ENCODE data around the gene RBMS3.
"Not testable (repeated sequence)": the region's sequence is repeated elsewhere in the genome, so short reads cannot be mapped to it uniquely, and the experiment has no call there.

RBMS3 gene

DNA sequence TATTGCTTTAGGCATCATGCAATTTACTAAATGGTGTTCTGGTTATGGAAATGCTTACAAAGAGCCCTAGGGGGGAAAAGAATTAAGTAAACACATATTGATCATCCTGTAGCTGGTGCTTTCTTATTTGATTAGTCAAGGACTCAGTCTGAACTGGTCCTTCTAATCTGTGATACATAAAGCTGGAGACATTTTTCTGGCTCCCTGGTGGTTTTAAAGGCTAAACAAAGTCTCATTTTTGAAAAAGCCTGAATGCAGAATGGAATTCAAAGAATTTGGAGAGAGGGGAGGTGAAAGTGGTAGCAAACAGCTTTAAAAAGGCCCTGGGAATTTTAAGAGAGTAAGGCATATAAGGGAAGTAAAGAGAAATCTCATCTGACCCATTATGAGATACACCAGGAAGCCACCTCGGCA, 149.7 kb downstream of the RBMS3 start:
- no peak for DNase-seq (ENCODE audit: low read depth)

DNA sequence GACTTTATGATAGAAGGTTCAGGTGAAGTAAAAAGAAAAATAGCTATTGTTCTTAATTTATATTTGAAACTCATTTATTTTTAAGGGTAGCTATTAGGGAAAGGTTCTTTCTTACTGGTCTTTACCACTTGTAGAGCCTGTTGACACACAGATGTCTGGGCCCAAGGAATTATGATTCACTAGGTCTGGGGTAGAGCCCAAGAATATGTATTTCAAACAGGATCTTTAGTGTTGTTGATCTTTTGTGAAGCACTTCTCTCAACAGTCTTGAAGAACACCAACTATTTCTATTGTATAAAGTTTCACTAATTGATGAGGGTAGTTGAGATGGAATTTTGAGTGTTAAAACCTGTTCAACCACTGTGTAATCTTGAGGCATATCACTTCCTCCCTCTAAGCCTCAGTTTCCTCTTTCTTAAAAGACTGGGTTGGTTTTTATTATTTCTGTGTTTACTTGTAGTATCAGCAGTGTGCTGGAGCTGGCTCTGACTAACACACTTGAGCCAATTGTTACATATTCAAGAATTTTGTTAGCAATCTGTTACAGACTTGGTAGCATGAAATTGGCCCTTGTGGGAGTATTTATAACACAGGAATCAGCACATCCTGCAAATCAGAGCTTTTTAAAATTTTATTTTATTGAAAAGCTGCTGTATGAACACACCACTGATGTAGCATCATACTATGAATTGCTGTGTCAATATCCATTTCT, 155.9 kb downstream of the RBMS3 start:
- DNase-seq (ENCODE audit: low read depth): no peak

DNA sequence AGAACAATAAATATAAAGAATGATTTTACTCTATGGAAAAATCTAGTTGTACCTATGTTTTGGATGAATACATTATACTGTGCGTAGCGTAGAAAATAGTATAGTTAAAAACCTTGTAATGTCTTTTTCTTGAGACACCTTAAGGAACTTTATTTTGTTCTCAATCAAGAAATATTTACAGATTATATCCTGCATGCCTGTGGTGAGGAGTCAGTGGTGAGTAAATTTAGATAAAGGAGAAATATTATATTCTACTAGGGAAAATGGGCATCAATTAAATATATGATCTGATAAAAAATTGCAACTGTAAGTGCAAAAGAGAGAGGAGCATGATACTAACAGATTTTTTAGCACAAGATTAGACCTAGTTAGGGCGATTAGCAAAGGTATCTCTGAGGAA, 157.7 kb downstream of the RBMS3 start:
- DNase-seq (ENCODE audit: low read depth): no peak

DNA sequence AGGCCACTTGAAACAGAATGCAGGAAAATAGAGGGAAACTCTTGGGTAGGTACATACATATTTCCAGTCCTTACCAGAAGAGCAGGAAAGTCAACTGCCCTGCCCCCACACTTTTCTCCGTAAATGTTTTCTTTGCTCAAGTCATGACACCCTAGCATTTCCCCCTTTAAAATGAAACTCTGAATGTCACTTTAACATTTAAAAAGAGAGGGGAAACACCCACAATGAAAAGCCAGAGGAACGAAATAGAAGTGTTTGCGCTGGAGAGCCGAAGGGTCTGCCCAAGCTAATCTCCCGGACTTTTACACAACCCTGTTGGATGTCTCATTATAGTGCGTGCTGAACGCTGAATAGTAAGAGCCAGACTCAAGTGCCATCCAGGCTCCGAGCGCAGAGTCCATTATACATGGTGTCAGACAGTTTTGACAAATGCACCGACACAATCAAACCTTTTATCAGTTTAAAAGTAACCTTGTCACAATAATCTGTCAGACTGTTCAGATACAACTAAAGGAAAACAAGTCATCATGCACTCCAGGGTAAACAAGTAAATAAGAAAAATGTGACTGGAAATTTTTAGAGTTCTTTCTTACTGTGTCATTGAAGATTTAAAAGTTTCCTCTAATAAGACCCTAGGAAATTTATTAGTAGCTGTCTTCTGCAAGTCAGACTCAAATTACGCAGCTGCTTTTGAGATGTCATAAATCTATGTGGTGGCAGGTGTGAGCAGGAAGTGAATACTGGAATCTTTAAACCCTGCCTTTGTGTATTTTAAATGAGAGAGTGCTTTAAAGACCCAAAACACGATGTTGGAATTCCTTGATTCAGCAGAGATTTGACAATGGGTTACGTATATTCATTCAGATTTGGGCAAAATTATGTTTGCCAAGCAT, 159.8 kb downstream of the RBMS3 start:
- DNase-seq (ENCODE audit: low read depth): no peak

DNA sequence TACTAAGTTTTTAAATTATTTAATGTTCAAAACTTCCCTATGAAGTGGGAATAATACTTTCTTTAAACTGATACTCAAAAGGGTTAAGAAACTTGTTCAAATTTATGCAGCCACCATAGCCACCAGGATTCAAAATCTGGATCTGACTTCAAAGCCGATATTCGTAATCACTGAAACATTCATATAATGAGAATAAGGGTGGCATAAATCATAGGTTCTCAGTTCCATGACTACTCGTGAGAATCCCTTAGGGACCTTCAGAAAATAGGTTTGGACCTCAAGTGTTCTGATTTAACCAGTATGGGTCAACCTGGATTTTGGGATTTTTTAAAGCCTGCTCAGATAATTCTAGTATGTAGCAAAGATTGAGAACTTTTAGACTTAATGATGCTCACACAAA, 160.6 kb downstream of the RBMS3 start:
- DNase-seq (ENCODE audit: low read depth): no peak

DNA sequence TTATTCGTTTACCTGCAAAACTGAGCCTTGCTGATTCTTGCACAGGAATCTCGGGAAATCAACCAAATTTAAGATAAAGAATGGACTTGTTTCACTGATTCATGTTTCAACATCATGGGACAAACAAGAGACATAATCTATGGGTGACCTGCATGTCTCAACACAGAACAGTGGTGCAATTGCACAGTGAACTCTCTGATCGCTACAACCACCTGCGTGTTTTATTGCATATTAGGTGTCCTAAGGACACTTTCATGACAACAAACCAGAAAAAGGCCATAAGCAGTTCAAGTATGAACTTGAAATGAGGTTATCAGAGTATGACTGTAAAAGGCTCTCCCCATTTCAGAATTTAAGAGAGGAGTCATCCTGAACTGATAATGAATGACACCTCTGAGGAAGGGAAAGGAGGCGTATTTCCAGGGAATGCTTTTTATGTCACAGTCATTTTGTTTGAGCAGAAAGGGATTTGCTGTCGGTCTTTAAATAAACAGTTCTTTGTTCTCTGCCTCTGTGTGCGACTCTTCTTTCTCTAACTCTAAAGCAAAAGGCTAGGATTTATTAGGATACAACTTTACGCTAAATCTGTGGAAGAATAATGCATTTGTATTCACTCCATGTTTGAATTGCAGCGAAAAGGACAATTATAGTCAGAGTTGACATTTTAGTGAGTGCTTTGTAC, 167.2 kb downstream of the RBMS3 start:
- no peak for DNase-seq (ENCODE audit: low read depth)

DNA sequence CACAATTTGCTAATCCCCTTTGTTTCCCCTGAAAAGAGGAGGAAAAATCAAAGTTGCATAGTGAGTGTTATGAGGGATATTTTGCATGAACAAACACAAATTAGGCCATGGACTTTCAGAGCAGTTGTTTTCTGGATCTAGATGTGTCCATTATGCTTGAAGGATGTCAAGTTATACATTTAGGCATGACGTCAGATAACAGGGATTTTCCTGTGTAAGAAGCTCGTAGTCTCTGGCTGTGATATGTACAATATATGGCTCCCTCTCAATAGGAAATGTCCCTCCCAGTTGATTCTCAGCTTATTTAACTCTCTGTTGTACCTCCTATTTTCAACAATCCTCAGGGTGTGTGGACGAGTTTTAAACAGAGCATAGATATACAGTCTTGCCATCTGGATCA, 171.0 kb downstream of the RBMS3 start:
- DNase-seq (ENCODE audit: low read depth): no peak

DNA sequence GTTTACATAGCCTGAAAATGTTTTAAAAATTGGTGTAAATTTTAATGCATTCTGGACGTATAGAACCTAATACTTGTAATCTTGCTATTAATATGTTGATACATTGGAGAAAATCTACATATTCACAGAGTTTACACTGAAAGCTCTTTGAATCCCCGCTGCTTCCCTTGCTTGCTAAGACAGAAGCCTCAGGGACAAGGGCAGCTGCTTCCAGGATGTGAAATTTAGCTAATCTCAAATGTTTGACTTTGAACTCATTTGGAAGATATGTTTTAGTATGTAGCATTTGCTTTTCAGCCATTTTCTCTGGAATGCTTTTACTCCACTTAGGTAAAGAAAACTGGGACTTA, 172.0 kb downstream of the RBMS3 start:
- no peak for DNase-seq (ENCODE audit: low read depth)

DNA sequence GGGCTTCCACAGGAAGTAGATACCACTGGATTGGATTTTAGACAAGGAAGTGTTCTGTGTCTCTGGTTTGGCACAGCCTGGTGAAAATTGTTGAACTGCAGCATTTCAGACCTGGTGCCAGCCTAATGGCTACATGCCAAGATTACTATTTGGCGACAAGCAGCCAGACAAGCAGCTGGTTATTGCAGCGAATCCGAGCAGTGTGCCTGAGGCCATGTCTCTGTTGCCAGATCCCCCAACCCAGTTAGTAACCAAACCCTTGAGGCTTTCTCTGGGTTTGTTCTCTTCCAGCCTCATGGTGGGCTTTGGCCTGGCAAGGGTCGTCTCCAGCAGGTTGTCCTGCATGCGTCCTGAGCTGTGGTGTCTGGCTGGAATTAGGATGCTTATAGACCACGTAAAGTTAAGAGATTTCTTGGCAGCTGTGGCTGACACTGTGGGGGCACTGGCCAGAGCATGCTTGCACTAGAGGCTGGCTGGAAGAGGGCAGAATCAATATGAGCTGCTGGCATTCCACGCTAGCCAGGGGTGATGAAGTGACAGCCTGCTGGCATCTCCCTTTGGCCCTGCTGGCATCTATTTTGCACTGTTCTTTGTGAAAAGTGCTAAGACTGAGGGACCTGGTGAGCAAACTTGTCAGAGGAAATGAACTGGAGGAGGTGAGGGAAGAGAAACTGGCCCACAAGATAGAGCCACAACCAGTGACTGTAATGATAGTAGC, 172.6 kb downstream of the RBMS3 start:
- no peak for DNase-seq (ENCODE audit: low read depth)

DNA sequence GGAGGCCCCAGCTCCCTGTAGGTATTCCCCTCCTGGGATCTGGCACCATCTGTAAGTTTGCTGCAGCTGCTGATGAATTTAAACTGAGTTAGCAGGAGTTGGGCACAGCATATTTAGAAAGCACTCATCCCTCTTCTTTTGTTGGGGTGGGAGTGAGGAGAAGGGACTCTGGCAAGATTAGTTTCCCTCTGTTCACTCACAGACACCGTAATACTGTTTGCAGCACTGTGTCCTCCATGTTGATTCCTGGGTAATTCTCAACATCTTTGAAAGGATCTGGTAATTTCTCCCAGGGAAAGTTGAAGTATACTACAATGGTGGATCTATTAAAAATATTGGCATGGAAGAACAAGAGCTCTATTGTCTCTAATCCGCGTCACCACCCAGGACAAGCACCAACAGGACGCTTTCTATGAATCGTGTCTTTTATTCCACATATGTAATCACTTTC, 173.3 kb downstream of the RBMS3 start:
- DNase-seq (ENCODE audit: low read depth): no peak

DNA sequence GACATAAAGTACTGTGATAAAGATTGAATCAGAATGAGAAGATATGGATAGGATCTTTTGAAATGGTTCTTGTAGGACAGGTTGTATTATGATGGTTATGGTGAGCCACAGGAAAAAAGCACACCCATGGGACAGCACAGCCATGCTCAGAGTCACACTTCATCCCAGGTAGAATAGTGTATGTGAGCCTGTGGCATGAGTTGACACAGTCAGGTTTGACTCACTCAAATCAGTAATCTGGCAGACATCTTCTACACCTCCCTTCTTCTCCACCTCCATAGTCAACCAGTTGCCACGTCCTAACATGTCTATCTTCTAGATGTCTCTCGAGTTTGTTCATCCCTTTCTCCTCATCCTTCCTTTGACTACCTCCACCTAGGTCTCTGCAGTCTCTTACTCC, 176.0 kb downstream of the RBMS3 start:
- no peak for DNase-seq (ENCODE audit: low read depth)

DNA sequence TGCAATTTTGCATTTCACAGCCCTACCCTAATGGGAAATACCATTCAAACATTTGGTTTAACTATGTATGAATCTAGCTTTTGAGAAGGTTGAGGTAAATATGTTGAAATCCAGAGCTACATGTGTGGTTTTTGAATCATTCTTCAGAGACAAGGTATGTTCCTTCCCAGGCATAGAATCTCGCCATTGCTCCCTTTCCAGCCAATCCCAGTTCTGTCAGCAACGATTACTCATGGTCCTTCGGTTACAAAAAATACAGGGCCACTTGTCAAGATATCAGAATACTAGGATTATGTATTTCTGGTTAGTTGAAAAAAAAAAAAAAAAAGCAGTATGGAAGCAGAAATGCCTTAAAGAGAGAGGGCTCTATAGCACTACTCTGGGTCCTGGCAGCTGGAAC, 182.4 kb downstream of the RBMS3 start:
- DNase-seq (ENCODE audit: low read depth): no peak

DNA sequence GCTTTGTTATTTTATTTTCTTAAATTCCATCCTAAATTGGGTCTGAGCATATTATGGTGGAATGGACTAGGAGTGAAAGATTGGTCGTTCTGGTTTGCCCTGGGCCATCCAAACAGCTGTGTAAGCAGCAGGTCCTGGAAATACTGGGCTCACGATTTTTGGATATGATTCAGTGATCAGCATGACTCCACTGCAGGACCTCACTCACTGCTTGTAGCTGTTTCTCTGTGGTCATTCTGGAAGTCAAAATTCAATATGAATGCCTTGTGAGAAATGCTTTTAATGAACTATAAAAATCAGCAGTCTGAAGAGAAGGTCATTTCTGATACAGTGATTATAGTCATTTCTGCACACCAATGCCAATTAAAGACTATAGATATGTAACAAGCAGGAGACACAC, 185.0 kb downstream of the RBMS3 start:
- no peak for DNase-seq (ENCODE audit: low read depth)

DNA sequence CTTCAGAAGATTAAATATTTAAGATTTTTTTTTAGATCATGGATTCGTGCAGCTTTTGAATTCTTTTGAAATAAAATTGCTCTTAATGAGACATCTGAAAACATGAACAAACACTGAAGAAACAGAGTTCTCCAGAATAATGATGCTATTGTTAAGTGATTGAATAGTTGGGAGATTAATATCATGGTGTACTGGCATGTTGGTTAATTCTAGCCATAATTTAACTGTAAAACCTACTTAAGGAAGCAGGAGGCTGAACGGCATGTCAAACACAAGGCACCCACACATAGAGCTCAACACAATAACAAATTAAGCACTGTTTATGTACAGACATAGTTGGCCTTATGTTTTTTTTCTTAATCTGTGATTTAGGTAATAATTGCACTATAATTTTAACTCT, 185.6 kb downstream of the RBMS3 start:
- DNase-seq (ENCODE audit: low read depth): no peak

DNA sequence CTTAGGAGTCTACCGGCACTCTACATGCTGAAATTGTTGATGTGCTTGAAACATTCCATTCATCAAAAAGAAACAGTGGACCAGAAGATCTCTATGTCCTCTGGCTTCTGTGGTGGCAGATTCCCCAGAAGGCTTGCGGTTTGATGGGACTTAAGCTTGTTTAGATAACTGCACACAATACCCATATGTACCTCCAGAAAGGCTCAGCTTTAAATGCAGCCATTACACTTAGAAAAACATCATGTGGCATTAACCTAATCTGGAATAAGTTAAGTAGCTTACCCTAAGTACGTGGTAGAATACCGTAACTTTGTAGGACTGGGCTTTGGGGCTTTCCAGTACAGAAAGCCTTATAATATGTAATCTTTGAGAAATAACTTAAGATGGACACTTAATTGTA, 187.3 kb downstream of the RBMS3 start:
- no peak for DNase-seq (ENCODE audit: low read depth)

DNA sequence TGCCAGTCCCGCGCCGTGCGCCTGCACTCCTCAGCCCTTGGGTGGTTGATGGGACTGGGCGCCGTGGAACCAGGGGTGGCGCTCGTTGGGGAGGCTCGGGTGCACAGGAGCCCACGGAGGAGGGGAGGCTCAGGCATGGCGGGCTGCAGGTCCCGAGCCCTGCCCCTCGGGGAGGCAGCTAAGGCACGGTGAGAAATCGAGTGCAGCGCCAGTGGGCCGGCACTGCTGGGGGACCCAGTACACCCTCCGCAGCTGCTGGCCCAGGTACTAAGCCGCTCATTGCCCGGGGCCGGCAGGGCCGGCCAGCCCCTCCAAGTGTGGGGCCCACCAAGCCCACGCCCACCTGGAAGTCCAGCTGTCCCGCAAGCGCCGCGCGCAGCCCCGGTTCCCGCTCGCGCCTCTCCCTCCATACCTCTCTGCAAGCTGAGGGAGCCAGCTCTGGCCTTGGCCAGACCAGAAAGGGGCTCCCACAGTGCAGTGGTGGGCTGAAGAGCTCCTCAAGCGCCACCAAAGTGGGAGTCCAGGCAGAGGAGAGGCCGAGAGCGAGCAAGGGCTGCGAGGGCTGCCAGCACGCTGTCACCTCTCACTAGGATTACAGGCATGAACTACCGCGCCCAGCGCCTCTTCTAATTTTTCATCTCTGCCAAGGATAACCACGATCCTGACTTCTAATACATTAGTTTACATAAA, 192.8 kb downstream of the RBMS3 start:
- DNase-seq (ENCODE audit: low read depth): not testable (repeated sequence)

DNA sequence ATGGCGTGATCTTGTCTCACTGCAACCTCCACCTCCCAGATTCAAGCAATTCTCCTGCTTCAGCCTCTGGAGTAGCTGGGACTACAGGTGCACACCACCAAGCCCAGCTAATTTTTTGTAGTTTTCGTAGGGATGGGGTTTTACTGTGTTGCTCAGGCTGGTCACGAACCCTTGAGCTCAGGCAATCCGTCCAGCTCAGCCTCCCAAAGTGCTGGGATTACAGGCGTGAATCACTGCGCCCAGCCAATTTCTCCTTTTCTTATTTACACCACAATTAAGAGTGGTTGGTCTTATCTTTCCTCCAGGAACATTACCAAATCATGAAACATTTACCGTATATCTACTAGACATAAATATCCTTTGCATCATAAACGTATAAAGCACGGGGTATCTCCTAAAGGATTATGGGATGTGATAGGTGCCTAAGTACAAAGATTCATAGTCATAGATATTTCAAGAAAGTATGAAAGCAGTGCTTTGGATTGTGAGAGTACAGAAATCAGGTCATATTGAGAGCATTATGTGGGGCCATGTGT, 194.5 kb downstream of the RBMS3 start:
- DNase-seq (ENCODE audit: low read depth): no peak

DNA sequence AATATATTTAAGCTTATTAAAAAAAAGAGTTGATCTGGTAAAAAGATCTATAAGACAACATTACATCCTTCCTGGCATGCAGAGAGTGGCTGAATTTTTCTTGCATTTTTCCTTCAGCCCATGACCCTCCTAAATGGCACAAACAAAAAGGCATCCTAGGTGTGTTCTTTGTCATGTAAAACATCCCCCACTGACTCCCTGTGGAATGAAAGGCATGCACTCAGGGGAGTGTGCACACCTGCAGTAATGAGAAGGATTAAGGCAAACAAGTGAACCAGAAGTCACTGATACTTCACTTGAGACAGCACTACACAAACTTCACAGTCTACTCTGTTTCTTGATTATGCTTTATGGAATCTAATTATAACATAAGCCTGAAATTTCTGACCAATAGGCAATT, 195.0 kb downstream of the RBMS3 start:
- DNase-seq (ENCODE audit: low read depth): no peak

DNA sequence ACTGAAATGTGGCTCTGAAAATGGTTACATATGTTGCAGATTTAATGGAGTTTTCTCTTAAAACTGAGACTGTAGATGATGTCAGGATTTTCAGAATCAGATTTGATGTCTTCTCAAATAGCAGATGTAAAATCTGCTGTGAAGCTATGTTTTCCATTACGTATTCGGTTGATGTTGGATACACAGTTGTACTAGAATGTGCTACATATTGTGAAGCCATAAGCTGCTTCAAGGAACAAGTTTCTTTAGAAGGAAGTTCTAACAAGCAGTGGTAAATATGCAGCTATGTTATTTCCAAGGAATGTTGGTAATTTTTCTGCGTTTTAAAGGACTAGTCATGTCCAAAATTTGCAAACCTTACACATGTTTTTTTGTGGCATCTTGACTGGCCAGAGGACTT, 197.7 kb downstream of the RBMS3 start:
- no peak for DNase-seq (ENCODE audit: low read depth)

DNA sequence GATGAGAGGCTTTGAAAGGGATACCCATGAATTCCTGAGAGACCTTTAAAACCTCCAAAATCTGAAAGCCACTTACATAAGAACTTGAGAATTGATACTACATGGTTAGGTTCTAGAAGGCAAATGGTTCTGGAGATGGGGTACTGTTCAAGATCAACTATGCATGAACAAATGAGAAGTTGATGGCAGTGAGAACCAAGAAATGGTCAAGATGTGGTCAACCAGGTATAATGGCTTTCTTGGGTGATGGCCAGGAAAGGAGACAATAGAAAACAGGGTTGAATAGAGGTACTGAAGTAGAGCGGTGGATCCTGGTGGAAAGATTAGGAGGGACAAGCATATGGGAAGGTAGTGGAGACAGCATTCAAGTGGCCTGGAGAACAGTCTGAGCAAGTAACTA, 200.4 kb downstream of the RBMS3 start:
- no peak for DNase-seq (ENCODE audit: low read depth)

DNA sequence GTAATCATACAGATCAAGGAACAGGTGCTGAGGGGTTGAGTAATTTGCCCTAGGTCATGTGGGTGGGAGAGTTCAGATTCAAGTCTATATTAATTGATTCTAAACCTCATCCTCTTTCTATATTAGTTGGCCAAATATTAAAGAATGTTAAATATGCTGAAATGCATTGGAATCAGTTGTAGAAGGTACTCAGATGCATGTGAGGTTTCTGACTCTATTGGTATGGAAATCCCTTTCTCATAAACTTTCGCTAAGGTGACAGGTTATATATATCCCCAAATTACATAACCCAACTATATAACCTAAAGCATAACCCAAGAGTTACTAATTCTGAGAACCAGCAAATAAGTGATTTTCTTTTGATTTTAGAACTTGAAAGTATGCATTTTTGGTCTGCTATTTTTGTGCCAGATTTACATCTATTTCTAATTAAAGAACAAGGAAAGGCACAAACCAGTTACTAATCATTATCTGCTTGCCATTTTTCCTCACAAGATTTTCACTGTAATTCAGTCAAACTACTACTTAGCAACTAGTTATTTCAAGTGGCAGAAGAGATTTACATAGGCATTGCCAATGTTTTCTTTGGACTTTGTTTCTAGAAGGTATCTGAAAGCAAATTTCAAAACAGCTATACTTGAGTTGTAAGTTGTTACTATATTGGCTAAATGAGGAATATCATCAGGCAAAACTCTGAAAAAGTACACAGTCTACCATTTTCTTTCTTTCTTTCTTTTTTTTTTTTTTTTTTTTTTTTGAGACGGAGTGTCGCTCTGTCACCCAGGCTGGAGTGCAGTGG, 201.3 kb downstream of the RBMS3 start:
- no peak for DNase-seq (ENCODE audit: low read depth)

Data from activated T-helper 9 cell treated with anti-CD3 and anti-CD28 coated beads, Interleukin-2, amount 50 U/mL, for 16 hours (primary cell).